ENCODE data around the gene SORCS2.

DNA sequence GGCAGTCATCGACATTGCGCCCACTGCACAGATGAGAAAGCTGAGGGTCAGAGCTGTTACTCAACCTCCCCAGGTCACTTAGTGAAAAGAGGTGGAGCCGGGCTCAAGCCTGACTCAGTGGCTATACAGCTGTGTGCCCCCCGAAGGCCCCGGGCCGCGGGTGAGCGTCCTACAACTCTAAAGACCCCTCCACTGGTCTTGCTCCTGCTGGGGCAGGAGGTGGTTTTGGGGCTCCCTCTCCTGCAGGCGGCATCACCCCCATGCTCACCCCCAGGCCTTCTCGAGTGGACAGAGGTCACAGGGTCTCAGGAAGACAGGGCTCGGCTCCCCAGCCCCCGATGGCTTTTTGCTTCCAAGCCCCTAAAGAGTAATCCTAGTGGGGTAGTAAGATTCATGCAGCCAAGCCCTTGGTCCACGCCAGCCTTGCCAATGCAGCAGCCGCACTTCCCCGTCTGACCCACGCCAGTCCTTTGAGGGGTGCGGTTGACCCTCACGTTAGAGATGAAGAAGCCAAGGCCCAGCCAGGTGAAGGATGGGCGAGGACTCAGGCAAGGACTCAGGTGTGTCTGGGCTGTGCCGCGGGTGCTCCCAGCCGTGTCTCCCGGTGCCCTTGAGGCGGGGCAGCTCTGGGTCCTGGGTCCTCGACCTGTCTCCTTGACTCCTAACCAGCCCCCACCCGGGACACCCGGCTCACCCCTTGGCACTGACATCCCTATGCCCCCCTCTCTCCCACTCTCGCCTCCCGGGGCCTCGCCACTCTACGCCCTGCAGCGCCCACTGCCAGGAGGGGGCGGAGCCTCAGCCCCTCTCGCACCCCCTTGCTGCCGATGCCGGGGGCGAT, 547.0 kb downstream of the SORCS2 start:
- TF ChIP-seq POLR2A (IDR thresholded peaks at IDR 0.05; ENCODE audit: extremely low read depth, insufficient read length) (no peak), CTCF (IDR thresholded peaks at IDR 0.05; ENCODE audit: low read depth, low read length) (no peak)
